IMR-90 (cell line): Measurements from ENCODE around the gene SOCS2. TPM values are rescaled to one million over a fixed set of nuclear protein-coding genes. Genes with fewer than 3 reads are reported as not detected.

Experiments
- ATAC-seq: fragments of 200-7000 bp; cut with Tn5 transposase; 2 replicates; pipeline ENCODE4 v1.9.1; 2020; ENCODE audit warnings: low read depth, mild to moderate bottlenecking, moderate library complexity
- BruUV-seq: library from RNA; stranded (reverse); fragments of 400-500 nt; replicated peaks from 2 replicates; lab custom pipeline; 2021; lab: Mats Ljungman, UMichigan
- CTCF ChIA-PET: fragments of 300-600 bp; formaldehyde crosslinking; extraction: SDS; loops from one replicate; lab custom pipeline; 2021; ENCODE audit warnings: antibody characterized with exemption; lab: Yijun Ruan, JAX
- POLR2A ChIA-PET: fragments of 300-600 bp; sonication (Branson Sonifier 250); formaldehyde crosslinking; loops from one replicate; lab custom pipeline; 2022; ENCODE audit warnings: antibody characterized with exemption; ENCODE audit not compliant: unreplicated experiment; lab: Charles Lee
- DNase-seq: peaks from one replicate; pipeline ENCODE4 v3.0.0; 2013
- H2AFZ ChIP-seq: replicated peaks from 2 replicates; pipeline ENCODE3; 2013; ENCODE audit warnings: low read length, mild to moderate bottlenecking; ENCODE audit not compliant: poor library complexity
- H2AK5ac ChIP-seq: 2 replicates; pipeline ENCODE4 v1.6.1; 2013; ENCODE audit warnings: low read depth, low read length, inconsistent platforms
- H2AK9ac ChIP-seq: replicated peaks from 2 replicates; pipeline ENCODE3; 2013; ENCODE audit warnings: mild to moderate bottlenecking, low read depth, low read length, moderate library complexity; ENCODE audit not compliant: poor library complexity
- H2BK120ac ChIP-seq: 2 replicates; pipeline ENCODE4 v1.6.1; 2013; ENCODE audit warnings: low read depth, low read length, inconsistent platforms
- H2BK15ac ChIP-seq: 3 replicates; pipeline ENCODE4 v1.6.1; 2013; ENCODE audit warnings: low read depth, low read length, inconsistent platforms
- H2BK20ac ChIP-seq: 2 replicates; pipeline ENCODE4 v1.6.1; 2013; ENCODE audit warnings: low read depth, mild to moderate bottlenecking, inconsistent platforms, low read length, moderate library complexity
- H2BK5ac ChIP-seq: 2 replicates; pipeline ENCODE4 v1.6.1; 2013; ENCODE audit warnings: mild to moderate bottlenecking, low read depth, low read length, inconsistent platforms; ENCODE audit not compliant: poor library complexity, severe bottlenecking
- H3K14ac ChIP-seq: replicated peaks from 2 replicates; pipeline ENCODE4 v1.6.1; 2013; ENCODE audit warnings: low read depth, low read length, inconsistent platforms
- H3K18ac ChIP-seq: 2 replicates; pipeline ENCODE4 v1.6.1; 2013; ENCODE audit warnings: low read depth, low read length, control low read depth
- H3K23ac ChIP-seq: 2 replicates; pipeline ENCODE4 v1.6.1; 2013; ENCODE audit warnings: low read depth, low read length, inconsistent platforms
- H3K27ac ChIP-seq: 2 replicates; pipeline ENCODE4 v1.5.1; 2013; ENCODE audit warnings: mild to moderate bottlenecking, control low read depth, low read length; ENCODE audit not compliant: insufficient read depth
- H3K27me3 ChIP-seq: 2 replicates; pipeline ENCODE4 v1.6.1; 2013; ENCODE audit warnings: low read length; ENCODE audit not compliant: control insufficient read depth, insufficient read depth
- H3K36me3 ChIP-seq: 2 replicates; pipeline ENCODE4 v1.6.1; 2013; ENCODE audit warnings: low read length, mixed read lengths; ENCODE audit not compliant: control insufficient read depth, insufficient read depth
- H3K4ac ChIP-seq: 2 replicates; pipeline ENCODE4 v1.6.1; 2013; ENCODE audit warnings: low read depth, low read length, inconsistent platforms
- H3K4me1 ChIP-seq: 2 replicates; pipeline ENCODE4 v1.6.1; 2013; ENCODE audit warnings: low read length, mixed read lengths; ENCODE audit not compliant: control insufficient read depth, insufficient read depth
- H3K4me2 ChIP-seq: 2 replicates; pipeline ENCODE4 v1.6.1; 2013; ENCODE audit warnings: low read depth, mild to moderate bottlenecking, control low read depth, low read length, moderate library complexity
- H3K4me3 ChIP-seq: 2 replicates; pipeline ENCODE4 v1.5.1; 2013; ENCODE audit warnings: low read depth, mild to moderate bottlenecking, control low read depth, low read length, moderate library complexity; ENCODE audit not compliant: insufficient read depth
- H3K56ac ChIP-seq: 2 replicates; pipeline ENCODE4 v1.6.1; 2013; ENCODE audit warnings: low read length, inconsistent platforms; ENCODE audit not compliant: insufficient read depth; ENCODE audit errors: extremely low read depth
- H3K79me1 ChIP-seq, 2 experiments: 2 replicates each; pipeline ENCODE4 v1.6.1; 2013; ENCODE audit warnings: low read length in 2 of 2, inconsistent platforms in 1 of 2, low read depth in 1 of 2
- H3K9ac ChIP-seq: 2 replicates; pipeline ENCODE4 v1.6.1; 2013; ENCODE audit warnings: low read depth, low read length, control low read depth
- H3K9me1 ChIP-seq: 2 replicates; pipeline ENCODE4 v1.6.1; 2013; ENCODE audit warnings: low read length, inconsistent platforms; ENCODE audit not compliant: insufficient read depth
- H3K9me3 ChIP-seq: 2 replicates; pipeline ENCODE4 v1.6.1; 2013; ENCODE audit warnings: low read length; ENCODE audit not compliant: control insufficient read depth, insufficient read depth
- H4K20me1 ChIP-seq: 2 replicates; pipeline ENCODE4 v1.6.1; 2013; ENCODE audit warnings: low read length, inconsistent platforms; ENCODE audit not compliant: insufficient read depth
- H4K5ac ChIP-seq: 2 replicates; pipeline ENCODE4 v1.6.1; 2013; ENCODE audit warnings: mild to moderate bottlenecking, low read depth, low read length, control low read depth
- H4K8ac ChIP-seq, 2 experiments: 2 replicates each; pipeline ENCODE4 v1.6.1; 2013; ENCODE audit warnings: low read depth in 2 of 2, low read length in 2 of 2, control low read depth in 1 of 2, inconsistent platforms in 1 of 2
- H4K91ac ChIP-seq: 2 replicates; pipeline ENCODE4 v1.6.1; 2013; ENCODE audit warnings: low read depth, low read length, inconsistent platforms; ENCODE audit not compliant: insufficient read depth
- CEBPB ChIP-seq: IDR thresholded peaks from 2 replicates; pipeline ENCODE4 v1.6.1; 2012; ENCODE audit warnings: low read depth, low read length, improper control_type of control experiment
- MAFK ChIP-seq: IDR thresholded peaks from 2 replicates; pipeline ENCODE4 v1.6.1; 2012; ENCODE audit warnings: low read depth, low read length, improper control_type of control experiment
- MXI1 ChIP-seq: IDR thresholded peaks from 2 replicates; pipeline ENCODE4 v1.6.1; 2012; ENCODE audit warnings: low read depth, mild to moderate bottlenecking, low read length, moderate library complexity, borderline replicate concordance
- RAD21 ChIP-seq: IDR thresholded peaks from 2 replicates; pipeline ENCODE4 v1.6.1; 2012; ENCODE audit warnings: low read length, improper control_type of control experiment
- RCOR1 ChIP-seq: IDR thresholded peaks from 2 replicates; pipeline ENCODE4 v1.6.1; 2012; ENCODE audit warnings: mild to moderate bottlenecking, low read length, improper control_type of control experiment; ENCODE audit not compliant: insufficient replicate concordance
- WGBS, 2 experiments: methylation state at CpG; one replicate each; pipeline versions ENCODE4 v1.1.5 to v1.1.7; 2013; ENCODE audit warnings: missing lambda C conversion rate in 2 of 2; ENCODE audit not compliant: insufficient read length in 1 of 2; ENCODE audit errors: extremely low coverage in 2 of 2; 5-methylcytosine and 5-hydroxymethylcytosine counted together
- dilution Hi-C: fragments of 300-500 bp; cut with HindIII; formaldehyde crosslinking; loops from one replicate; pipeline ENCODE4 v1.14.3; 2018; ENCODE audit warnings: low sequenced_read_pairs; ENCODE audit not compliant: unreplicated experiment
- in situ Hi-C: fragments of 300-500 bp; cut with MboI; formaldehyde crosslinking; loops from 3 replicates; pipeline ENCODE4 v1.14.3; 2019; ENCODE audit warnings: low sequenced_read_pairs, inconsistent platforms, mixed read lengths
- intact Hi-C: fragments of 100-400 bp; cut with micrococcal nuclease; formaldehyde crosslinking; loops from 2 replicates; pipeline ENCODE4 v1.10.0; 2022
- polyA plus RNA-seq, 3 experiments: library from polyadenylated mRNA; depleted of rRNA; stranded (reverse); fragments of >200 nt; gene quantifications; 2 replicates each; pipeline ENCODE4 v1.2.3, GENCODE V29; 2012; ENCODE audit warnings: low replicate concordance in 1 of 3
- total RNA-seq: library from RNA; depleted of rRNA; stranded (reverse); fragments of >200 nt; gene quantifications from 2 replicates; pipeline ENCODE4 v1.2.3, GENCODE V29; 2012

The SOCS2 gene
- total and polyA plus RNA-seq, 2 of the 4 experiments (the other 2 are of a cell fraction): 12.0 to 12.4 TPM

DNA sequence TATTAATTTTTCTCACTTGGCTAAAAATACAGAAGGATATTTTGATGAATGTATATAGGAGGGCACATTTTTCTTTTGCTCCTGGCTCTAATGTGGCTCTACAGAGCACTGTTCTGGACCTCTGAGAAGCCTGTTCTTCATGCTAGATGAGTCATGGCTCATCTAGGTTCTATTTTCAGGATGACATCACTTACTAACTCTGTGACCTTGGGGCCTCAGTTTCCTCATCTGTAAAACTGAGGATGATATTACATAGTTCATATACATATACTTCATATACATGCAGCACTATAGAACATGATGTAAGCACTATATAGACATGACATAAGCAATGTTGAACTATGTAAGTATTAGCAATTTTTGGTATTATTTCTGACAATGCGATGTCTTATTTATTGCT is 35.8 kb downstream of the SOCS2 start:
- no peak overlapping the region for H3K27ac ChIP-seq
- BruUV-seq: no TSS peak
- H4K91ac ChIP-seq: no peak overlapping the region
- no peaks in the 10 kb centered on the region for H3K4me1 ChIP-seq
- intact Hi-C loops (no loop called here), dilution Hi-C loops (no loop called here), in situ Hi-C loops (no loop called here)
- H3K9ac ChIP-seq: no peak overlapping the region
- WGBS, 2 experiments: 100% methylated on average over 1 of the region's 1 CpG; no CpG with 5 or more reads in 1 of the 2 experiments
- H3K4me3 ChIP-seq: no peak overlapping the region
- H3K9me3 ChIP-seq: no peaks in the 10 kb centered on the region
- no peak overlapping the region for H4K8ac ChIP-seq
- H2BK5ac ChIP-seq: no peak overlapping the region
- no peaks in the 10 kb centered on the region for H3K36me3 ChIP-seq
- no peak overlapping the region for H2BK120ac ChIP-seq
- no peak overlapping the region for H4K5ac ChIP-seq
- no peak for ATAC-seq
- no peak for TF ChIP-seq MXI1
- no peak for TF ChIP-seq RCOR1
- TF ChIP-seq CEBPB: no peak
- TF ChIP-seq RAD21: no peak
- TF ChIP-seq MAFK: no peak
- ChIA-PET CTCF (no interaction called here), POLR2A (no interaction called here)
- H3K27me3 ChIP-seq: no peaks in the 10 kb centered on the region
- no peak overlapping the region for H2AK9ac ChIP-seq
- no peak overlapping the region for H2AFZ ChIP-seq
- H2BK15ac ChIP-seq: no peak overlapping the region
- H4K20me1 ChIP-seq: no peaks in the 10 kb centered on the region
- H3K4me2 ChIP-seq: no peak overlapping the region
- no peak overlapping the region for H3K23ac ChIP-seq
- no peak overlapping the region for H2BK20ac ChIP-seq
- no peak overlapping the region for H3K4ac ChIP-seq
- H3K14ac ChIP-seq: no peak overlapping the region
- no peak for DNase-seq
- no peak overlapping the region for H2AK5ac ChIP-seq
- H3K9me1 ChIP-seq: 0 out of 2 replicates have a peak, but pooled peaks cover under 1% of the 10 kb centered on the region
- no peak overlapping the region for H3K18ac ChIP-seq
- no peaks in the 10 kb centered on the region for H3K79me1 ChIP-seq
- H3K56ac ChIP-seq: no peak overlapping the region
